ENCODE results near the gene PLN. TPM values are rescaled to one million over a fixed set of nuclear protein-coding genes. Genes with fewer than 3 reads are reported as not detected.

Gene PLN
- total RNA-seq (2011; cell fraction: chromatin; rRNA removed; ENCODE audit: low replicate concordance): not detected in 2 replicates
- total RNA-seq (2011; cell fraction: nucleolus; rRNA removed): not detected in 2 replicates
- 0.31 TPM in 1 of 2 replicates, not detected in the other for total RNA-seq (2011; cell fraction: nucleoplasm; rRNA removed)
- total RNA-seq (2014; rRNA removed) (not detected in 2 replicates), total RNA-seq (2014; rRNA removed; fragmentation: Illumina TruSeq; extraction: Trizol) (not detected in 2 replicates), total RNA-seq (2015; rRNA removed; fragmentation: Illumina TruSeq; extraction: Trizol) (not detected in 2 replicates), total RNA-seq (2021) (0.09 TPM in 1 of 2 replicates, not detected in the other), polyA plus RNA-seq (2011; rRNA removed) (0.03 and 0.05 TPM in 2 replicates), polyA plus RNA-seq (2014; fragmentation: Illumina TruSeq; extraction: Trizol) (not detected in 2 replicates), polyA plus RNA-seq (2014; fragmentation: Nextera tagmentation; extraction: Ambion mirVana) (under 1 TPM; 0.03 to 0.30 TPM), polyA plus RNA-seq (2014; rRNA removed) (not detected in 2 replicates), polyA minus RNA-seq (2011; rRNA and poly(A)+ RNA removed) (0.15 TPM in 1 of 2 replicates, not detected in the other), Bru-seq, nascent RNA (percentile 11 among the genes with signal in this experiment), BruChase-seq, experiment 1, labeled RNA remaining after a 2-hour chase (not detected), BruChase-seq, experiment 2, labeled RNA remaining after a 6-hour chase (percentile 8 among the genes with signal in this experiment)
- polyA plus RNA-seq (2011; cell fraction: cytosol; rRNA removed): not detected in 2 replicates
- polyA plus RNA-seq (2011; cell fraction: nucleus; rRNA removed): not detected in 2 replicates
- 0.08 TPM in 1 of 2 replicates, not detected in the other for polyA plus RNA-seq (2012)
- polyA minus RNA-seq (2011; cell fraction: cytosol; rRNA and poly(A)+ RNA removed): not detected in 2 replicates
- 0.33 TPM in 1 of 2 replicates, not detected in the other for polyA minus RNA-seq (2011; cell fraction: nucleus; rRNA and poly(A)+ RNA removed)
- long read RNA-seq, experiment 1, partial matches to known transcripts: 0 of 1 reads
- long read RNA-seq, experiment 1, other reads (novel, unspliced or antisense): 1 of 1 reads
- long read RNA-seq, experiment 2: 0 reads
- long read RNA-seq, experiment 3, partial matches to known transcripts: 0 of 1 reads
- long read RNA-seq, experiment 3, other reads (novel, unspliced or antisense): 0 of 1 reads

DNA sequence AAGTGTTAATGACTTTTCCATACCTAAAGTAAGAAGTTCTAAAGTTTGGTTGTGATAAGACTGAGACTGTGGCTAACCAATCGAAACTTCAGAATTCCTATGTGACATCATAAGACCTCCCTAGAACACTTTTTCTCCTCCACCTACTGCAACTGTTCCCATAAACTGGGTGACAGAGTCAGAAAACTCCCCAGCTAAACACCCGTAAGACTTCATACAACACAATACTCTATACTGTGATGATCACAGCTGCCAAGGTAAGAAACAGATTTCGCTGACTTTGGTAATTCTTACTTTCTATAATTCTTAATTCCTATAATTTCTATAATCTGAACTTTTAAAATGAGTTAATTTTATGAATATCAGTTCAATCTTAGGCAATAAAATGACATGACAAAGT, at the start of gene PLN:
TSS of gene PLN (plus strand) at position 161 of the 400 bp plus-strand sequence. CDS start 10,626 bp downstream, outside the sequence.
- no peak within 1 kb of the TSS for H3K27ac ChIP-seq (ENCODE audit: extremely low read depth, low read depth, low read length)
- no peaks in the 10 kb centered on the region for H3K36me3 ChIP-seq (ENCODE audit: control insufficient read depth, insufficient read depth, low read length)
- 78% methylated on average over 3 of the region's 3 CpGs for WGBS (ENCODE audit: insufficient coverage, low coverage, missing lambda C conversion rate)
- no peak within 1 kb of the TSS for H3K4me3 ChIP-seq
- BruUV-seq (replicated peaks): no TSS peak
- ATAC-seq: peak; percentile 60
- no peaks in the 10 kb centered on the region for H3K79me2 ChIP-seq (ENCODE audit: control insufficient read depth, insufficient read depth, low read length)
- peak; percentile 64 for FAIRE-seq
- no peaks in the 10 kb centered on the region for H3K9me3 ChIP-seq (replicated peaks; ENCODE audit: control insufficient read depth, insufficient read depth, low read depth, low read length)
- intact Hi-C loops (cut with micrococcal nuclease) (no loop called here), in situ Hi-C loops (cut with MboI) (no loop called here)
- no peak within 1 kb of the TSS for H2AFZ ChIP-seq (ENCODE audit: low read depth, low read length)
- no peaks in the 10 kb centered on the region; a peak in 1 of 5 replicates for H3K4me1 ChIP-seq (replicated peaks in 1 of 2; ENCODE audit: control insufficient read depth in 2 of 2, insufficient read depth in 2 of 2, low read length in 2 of 2)
- no peaks in the 10 kb centered on the region for H3K27me3 ChIP-seq (ENCODE audit: control insufficient read depth in 2 of 2, insufficient read depth in 2 of 2, low read length in 2 of 2)
- peak; percentile 75 for TF ChIP-seq C11orf30 (IDR thresholded peaks at IDR 0.05; ENCODE audit: low read depth)
- TF ChIP-seq RBM39 (optimal IDR thresholded peaks at IDR 0.05; ENCODE audit: low read depth, low read length): no peak
- peak; percentile 84 for TF ChIP-seq ZNF316 (IDR thresholded peaks at IDR 0.05)
- no peak for TF ChIP-seq CAMTA2 (CRISPR knock-in tag; conservative IDR thresholded peaks at IDR 0.05)
- TF ChIP-seq PKNOX1 (IDR thresholded peaks at IDR 0.05): peak; percentile 49
- peak; percentile 51 for TF ChIP-seq MAFG (tag; conservative IDR thresholded peaks at IDR 0.05)
- peak; percentile 20; the same call in 1 of the 2 replicates for TF ChIP-seq MAFF (IDR thresholded peaks at IDR 0.05; ENCODE audit: low read length)
- TF ChIP-seq MAFK (IDR thresholded peaks at IDR 0.05; ENCODE audit: low read length): 0 out of 2 replicates have a peak, but pooled peaks have one; percentile 19
- no peaks in the 10 kb centered on the region for H4K20me1 ChIP-seq (replicated peaks; ENCODE audit: control insufficient read depth, insufficient read depth, low read length)
- DNase-seq (ENCODE audit: extremely low read depth in 1 of 4, low spot score in 3 of 4): peak; percentile 12 to 28 (median 22)
- CTCF ChIA-PET (ENCODE audit: low intra/inter-chr PET ratio): no interaction called here
- H3K9ac ChIP-seq (ENCODE audit: insufficient read depth in 1 of 2, low read depth in 2 of 2, low read length in 2 of 2): no peak within 1 kb of the TSS
- POLR2A ChIA-PET: no interaction called here
- no peaks in the 10 kb centered on the region for H3K9me1 ChIP-seq (ENCODE audit: control insufficient read depth, insufficient read depth, low read length)
- H3K4me2 ChIP-seq (ENCODE audit: insufficient read depth, low read length): no peak within 1 kb of the TSS
